PFSK-1 (cell line): ENCODE measurements around the gene METTL8.

Experiments
- FOXP2 ChIP-seq: optimal IDR thresholded peaks from 2 replicates; pipeline ENCODE3; 2011; ENCODE audit warnings: borderline replicate concordance, control low read depth, inconsistent platforms; ENCODE audit not compliant: insufficient read depth; ENCODE audit errors: extremely low read length, extremely low read depth
- POLR2AphosphoS5 ChIP-seq: IDR thresholded peaks from 2 replicates; pipeline ENCODE4 v1.6.1; 2012; ENCODE audit warnings: low read depth, mild to moderate bottlenecking, control low read depth, low read length, moderate library complexity
- SIN3A ChIP-seq: IDR thresholded peaks from 2 replicates; pipeline ENCODE4 v1.6.1; 2012; ENCODE audit warnings: mild to moderate bottlenecking, low read length, moderate library complexity, borderline replicate concordance; ENCODE audit not compliant: insufficient read depth
- TAF1 ChIP-seq: IDR thresholded peaks from 2 replicates; pipeline ENCODE4 v1.6.1; 2012; ENCODE audit warnings: low read length, control low read depth, borderline replicate concordance; ENCODE audit not compliant: insufficient read depth
- TF ChIP-seq, protein P1 (sequence below), 2 experiments: IDR thresholded peaks; 2 replicates each; pipeline versions ENCODE4 v1.6.1 to v1.8.0; 2011 to 2012; ENCODE audit warnings: low read depth in 2 of 2, low read length in 2 of 2, control low read depth in 1 of 2, inconsistent platforms in 1 of 2, mild to moderate bottlenecking in 1 of 2, moderate library complexity in 1 of 2; ENCODE audit not compliant: insufficient read depth in 1 of 2

METTL8 gene

DNA sequence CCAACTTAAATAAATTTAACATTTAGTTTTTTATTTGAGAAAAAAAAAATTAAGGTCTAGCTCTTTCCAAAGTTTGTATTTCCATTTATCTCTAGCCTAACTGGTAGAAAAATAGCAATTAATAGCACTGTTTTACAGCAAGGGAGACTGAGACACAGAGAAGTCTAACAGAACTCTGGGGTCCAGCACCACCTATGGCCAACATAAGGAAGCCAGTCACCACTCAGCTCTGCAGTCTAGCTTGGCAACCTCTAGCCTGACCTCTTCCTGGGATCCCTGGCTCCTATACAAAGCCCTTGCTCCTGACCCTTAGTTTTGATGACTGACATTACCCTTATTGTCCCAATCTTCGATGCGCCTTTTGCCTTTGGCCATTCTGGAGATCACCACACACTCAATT, 159.0 kb downstream of the METTL8 start:
- TF ChIP-seq, protein P1, sequence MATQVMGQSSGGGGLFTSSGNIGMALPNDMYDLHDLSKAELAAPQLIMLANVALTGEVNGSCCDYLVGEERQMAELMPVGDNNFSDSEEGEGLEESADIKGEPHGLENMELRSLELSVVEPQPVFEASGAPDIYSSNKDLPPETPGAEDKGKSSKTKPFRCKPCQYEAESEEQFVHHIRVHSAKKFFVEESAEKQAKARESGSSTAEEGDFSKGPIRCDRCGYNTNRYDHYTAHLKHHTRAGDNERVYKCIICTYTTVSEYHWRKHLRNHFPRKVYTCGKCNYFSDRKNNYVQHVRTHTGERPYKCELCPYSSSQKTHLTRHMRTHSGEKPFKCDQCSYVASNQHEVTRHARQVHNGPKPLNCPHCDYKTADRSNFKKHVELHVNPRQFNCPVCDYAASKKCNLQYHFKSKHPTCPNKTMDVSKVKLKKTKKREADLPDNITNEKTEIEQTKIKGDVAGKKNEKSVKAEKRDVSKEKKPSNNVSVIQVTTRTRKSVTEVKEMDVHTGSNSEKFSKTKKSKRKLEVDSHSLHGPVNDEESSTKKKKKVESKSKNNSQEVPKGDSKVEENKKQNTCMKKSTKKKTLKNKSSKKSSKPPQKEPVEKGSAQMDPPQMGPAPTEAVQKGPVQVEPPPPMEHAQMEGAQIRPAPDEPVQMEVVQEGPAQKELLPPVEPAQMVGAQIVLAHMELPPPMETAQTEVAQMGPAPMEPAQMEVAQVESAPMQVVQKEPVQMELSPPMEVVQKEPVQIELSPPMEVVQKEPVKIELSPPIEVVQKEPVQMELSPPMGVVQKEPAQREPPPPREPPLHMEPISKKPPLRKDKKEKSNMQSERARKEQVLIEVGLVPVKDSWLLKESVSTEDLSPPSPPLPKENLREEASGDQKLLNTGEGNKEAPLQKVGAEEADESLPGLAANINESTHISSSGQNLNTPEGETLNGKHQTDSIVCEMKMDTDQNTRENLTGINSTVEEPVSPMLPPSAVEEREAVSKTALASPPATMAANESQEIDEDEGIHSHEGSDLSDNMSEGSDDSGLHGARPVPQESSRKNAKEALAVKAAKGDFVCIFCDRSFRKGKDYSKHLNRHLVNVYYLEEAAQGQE (IDR thresholded peaks at IDR 0.05; ENCODE audit: insufficient read depth in 1 of 2, low read depth in 2 of 2, low read length in 2 of 2) = no peak
- TF ChIP-seq POLR2AphosphoS5 (no peak), FOXP2 (no peak), SIN3A (no peak), TAF1 (no peak)

DNA sequence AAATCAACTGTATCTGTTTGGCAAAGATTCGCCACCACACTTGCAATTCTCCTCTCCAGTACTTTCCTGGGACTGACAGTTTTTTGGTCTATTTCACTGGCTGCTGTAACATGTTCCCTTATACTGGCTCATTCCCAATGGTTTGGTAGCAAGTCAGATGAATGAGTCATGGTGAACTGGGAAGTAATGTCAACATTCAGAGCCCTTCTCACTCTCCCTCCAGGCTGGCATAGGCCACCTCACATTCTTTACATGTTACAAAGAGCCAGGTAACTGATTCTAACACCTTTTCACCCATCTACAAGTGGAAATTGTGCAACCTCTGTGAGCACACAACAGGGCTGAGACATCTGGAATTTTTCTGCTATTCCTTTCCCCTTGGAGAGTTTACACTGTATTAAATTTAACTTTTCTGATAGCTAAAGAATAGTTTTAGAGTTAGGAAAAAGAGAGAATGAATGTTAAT, 161.8 kb downstream of the METTL8 start:
- TF ChIP-seq SIN3A (no peak), TAF1 (no peak), FOXP2 (no peak), POLR2AphosphoS5 (no peak)
- TF ChIP-seq, protein P1 (IDR thresholded peaks at IDR 0.05; ENCODE audit: insufficient read depth in 1 of 2, low read depth in 2 of 2, low read length in 2 of 2) = no peak

DNA sequence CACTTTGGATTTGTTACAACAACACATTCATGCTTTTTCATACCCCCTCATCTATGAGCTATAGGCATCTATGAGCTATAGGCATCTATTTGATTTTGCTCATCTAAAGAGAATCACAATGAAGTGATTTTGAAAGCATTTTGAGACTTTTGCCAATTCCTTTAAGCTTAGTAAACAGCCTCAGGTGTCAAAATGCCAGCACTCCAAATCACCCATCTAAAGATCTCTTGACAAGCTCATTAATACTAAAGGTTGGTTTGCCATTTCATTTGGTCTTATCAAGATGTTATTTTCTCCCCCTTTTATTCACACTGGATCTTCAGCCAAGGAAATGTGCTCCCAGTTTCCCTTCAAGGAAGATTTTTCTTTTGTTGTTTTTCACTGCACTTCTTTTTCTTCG, 162.4 kb downstream of the METTL8 start:
- TF ChIP-seq POLR2AphosphoS5 = no peak
- no peak for TF ChIP-seq SIN3A
- no peak for TF ChIP-seq TAF1
- no peak for TF ChIP-seq FOXP2
- TF ChIP-seq, protein P1 (IDR thresholded peaks at IDR 0.05; ENCODE audit: insufficient read depth in 1 of 2, low read depth in 2 of 2, low read length in 2 of 2) = no peak

DNA sequence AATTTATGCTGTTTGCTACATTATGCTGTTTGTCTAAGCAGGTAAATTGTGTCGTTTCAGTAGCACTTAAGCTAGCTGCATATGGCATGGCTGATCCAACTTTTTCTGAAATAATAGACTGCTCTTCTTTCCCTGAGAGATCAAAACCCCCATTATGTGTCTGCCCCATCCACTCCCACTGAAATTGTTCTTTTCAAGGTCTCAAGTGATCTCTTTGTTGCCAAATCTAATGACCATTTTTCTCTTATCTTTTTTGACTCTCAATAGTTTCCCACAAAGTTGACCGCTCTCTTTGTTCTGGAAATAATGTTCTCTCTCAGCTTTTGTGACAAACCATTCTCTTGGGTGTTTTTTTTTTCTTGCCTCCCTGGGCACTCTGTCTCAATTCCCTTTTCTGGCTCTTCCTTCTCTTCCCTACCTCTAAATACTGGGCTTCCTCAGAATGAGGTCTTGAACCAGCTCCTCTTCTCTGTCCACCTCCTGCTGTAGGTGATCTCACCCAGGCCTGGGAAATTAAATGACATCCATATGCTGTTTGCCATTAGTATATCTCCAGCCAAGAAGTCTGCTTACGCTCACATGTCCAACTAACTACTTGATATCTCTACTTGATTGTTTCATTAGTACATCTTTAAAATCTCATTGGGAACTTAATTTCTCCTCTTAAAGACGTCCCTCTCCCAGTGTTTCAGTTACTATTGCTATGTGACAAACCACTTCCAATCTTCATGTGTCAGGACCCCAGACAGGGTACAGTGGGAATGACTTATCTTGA, 165.7 kb downstream of the METTL8 start:
- TF ChIP-seq, protein P1 (IDR thresholded peaks at IDR 0.05; ENCODE audit: insufficient read depth in 1 of 2, low read depth in 2 of 2, low read length in 2 of 2) = no peak
- no peak for TF ChIP-seq FOXP2
- TF ChIP-seq POLR2AphosphoS5 = no peak
- no peak for TF ChIP-seq SIN3A
